GM12891 (cell line): ENCODE measurements around the gene RAPGEF2.
"Not testable (repeated sequence)": the region's sequence is repeated elsewhere in the genome, so short reads cannot be mapped to it uniquely, and the experiment has no call there.

ENCODE experiments used
- DNase-seq: peaks from one replicate; pipeline ENCODE4 v3.0.0; 2011; ENCODE audit warnings: low spot score; ENCODE audit not compliant: insufficient read length
- FAIRE-seq: peaks from 2 replicates; lab custom pipeline; 2011; peaks lifted over from hg19 to GRCh38; lab: Jason Lieb, UNC
- PAX5 ChIP-seq: IDR thresholded peaks from 2 replicates; pipeline ENCODE4 v1.6.1; 2011; ENCODE audit warnings: low read length, moderate library complexity, mild to moderate bottlenecking; ENCODE audit not compliant: insufficient read depth, severe bottlenecking
- POLR2A ChIP-seq: IDR thresholded peaks from 2 replicates; pipeline ENCODE4 v1.6.1; 2011; ENCODE audit warnings: low read depth, low read length, control low read depth
- POLR2AphosphoS5 ChIP-seq: IDR thresholded peaks from 2 replicates; pipeline ENCODE4 v1.6.1; 2011; ENCODE audit warnings: low read depth, low read length, control low read depth
- POU2F2 ChIP-seq: IDR thresholded peaks from 2 replicates; pipeline ENCODE4 v1.6.1; 2011; ENCODE audit warnings: low read depth, mild to moderate bottlenecking, control low read depth, low read length, moderate library complexity
- SPI1 ChIP-seq: IDR thresholded peaks from 2 replicates; pipeline ENCODE4 v1.6.1; 2011; ENCODE audit warnings: low read depth, low read length, control low read depth
- TAF1 ChIP-seq: IDR thresholded peaks from 2 replicates; pipeline ENCODE4 v1.6.1; 2011; ENCODE audit warnings: low read depth, low read length, control low read depth

Gene RAPGEF2

GRCh38 chr4:159312236-159312635, 209.4 kb downstream of the RAPGEF2 start:
- TF ChIP-seq PAX5 (no peak), TAF1 (no peak), POLR2A (no peak), POLR2AphosphoS5 (no peak), POU2F2 (no peak), SPI1 (no peak)
- no peak for DNase-seq
- FAIRE-seq = no peak

DNA sequence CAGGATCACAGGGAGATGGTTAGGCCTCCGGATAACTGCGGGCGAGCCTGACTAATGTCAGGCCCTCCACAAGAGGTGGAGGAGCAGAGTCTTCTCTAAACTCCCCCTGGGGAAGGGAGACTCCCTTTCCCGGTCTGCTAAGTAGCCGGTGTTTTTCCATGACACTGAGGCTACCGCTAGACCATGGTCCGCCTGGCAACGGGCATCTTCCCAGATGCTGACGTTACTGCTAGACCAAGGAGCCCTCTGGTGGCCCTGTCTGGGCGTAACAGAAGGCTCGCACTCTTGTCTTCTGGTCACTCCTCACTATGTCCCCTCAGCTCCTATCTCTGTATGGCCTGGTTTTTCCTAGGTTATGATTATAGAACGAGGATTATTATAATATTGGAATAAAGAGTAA, 213.0 kb downstream of the RAPGEF2 start:
- FAIRE-seq, DNase-seq: not testable (repeated sequence)

DNA sequence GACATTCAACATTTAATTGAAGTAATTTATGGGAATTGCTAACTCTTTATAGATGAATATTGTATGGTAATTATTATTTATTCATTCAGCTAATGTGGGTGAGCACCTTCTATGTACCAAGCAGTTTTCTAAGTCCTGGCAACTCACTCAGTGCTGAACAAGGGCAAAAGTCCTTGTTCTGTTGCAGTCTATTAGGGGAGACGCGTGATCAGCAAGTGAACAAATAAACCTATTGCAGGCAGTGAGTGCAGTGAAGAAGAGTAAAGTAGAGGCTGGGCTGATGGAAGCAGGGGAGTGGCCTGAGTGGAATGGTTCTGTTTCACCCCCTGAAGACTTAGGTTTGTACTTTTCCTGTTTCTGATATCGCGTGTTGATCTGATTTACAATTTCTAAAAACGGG, 214.3 kb downstream of the RAPGEF2 start:
- TF ChIP-seq SPI1 (no peak), POLR2AphosphoS5 (no peak), POLR2A (no peak), PAX5 (no peak), POU2F2 (no peak), TAF1 (no peak)
- DNase-seq = no peak
- no peak for FAIRE-seq

DNA sequence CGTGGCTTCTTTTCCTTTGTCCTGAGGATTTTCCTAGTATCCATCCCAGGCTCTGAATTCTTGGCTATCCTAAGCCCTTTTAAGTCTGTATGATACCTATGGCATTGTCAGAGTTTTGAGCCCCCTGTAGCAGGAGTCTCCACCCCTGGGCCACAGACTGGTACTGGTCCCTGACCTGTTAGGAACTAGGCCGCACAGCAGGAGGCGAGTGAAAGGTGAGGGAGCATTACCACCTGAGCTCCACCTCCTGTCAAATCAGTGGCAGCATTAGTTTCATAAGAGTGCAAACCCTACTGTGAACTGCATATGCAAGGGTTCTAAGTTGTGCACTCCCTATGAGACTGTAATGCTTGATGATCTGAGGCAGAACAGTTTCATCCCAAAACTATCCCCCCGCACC, 216.1 kb downstream of the RAPGEF2 start:
- FAIRE-seq (no peak), DNase-seq (no peak)
- TF ChIP-seq POLR2AphosphoS5 (no peak), POLR2A (no peak), POU2F2 (no peak)

DNA sequence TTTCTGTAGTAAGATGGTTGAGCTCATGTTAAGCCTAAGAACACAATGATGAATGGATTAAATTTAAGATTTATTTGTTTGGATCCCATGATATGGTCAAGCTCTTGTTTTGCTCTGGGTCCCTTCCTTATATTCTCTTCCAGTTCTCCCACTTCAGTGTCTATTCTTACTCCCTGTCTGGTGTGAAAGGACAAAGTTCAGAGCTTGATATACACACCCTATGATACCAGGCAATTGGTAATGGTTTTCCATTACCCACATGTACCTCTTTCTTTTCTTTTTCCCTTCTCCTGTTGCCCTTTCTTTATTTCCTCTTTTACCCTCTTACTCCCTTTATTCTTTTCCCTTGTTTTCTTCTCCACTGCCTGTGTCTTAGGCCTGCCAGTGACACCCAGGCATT, 223.6 kb downstream of the RAPGEF2 start:
- TF ChIP-seq SPI1 = no peak
- TF ChIP-seq POU2F2 = no peak
- FAIRE-seq (no peak), DNase-seq (no peak)

- TF ChIP-seq POLR2AphosphoS5 = no peak
- no peak for TF ChIP-seq TAF1
- no peak for TF ChIP-seq POLR2A
- TF ChIP-seq SPI1 = no peak
- TF ChIP-seq PAX5 = no peak
- no peak for TF ChIP-seq POU2F2
- FAIRE-seq = no peak
- no peak for DNase-seq
Measured at GRCh38 chr4:159328766-159329165, 225.9 kb downstream of the RAPGEF2 start.

- no peak for FAIRE-seq
- TF ChIP-seq PAX5 = no peak
- TF ChIP-seq POLR2AphosphoS5 = no peak
- TF ChIP-seq TAF1 = no peak
- no peak for TF ChIP-seq POU2F2
- no peak for TF ChIP-seq POLR2A
- no peak for TF ChIP-seq SPI1
Measured at GRCh38 chr4:159334461-159334860, 231.6 kb downstream of the RAPGEF2 start.

DNA sequence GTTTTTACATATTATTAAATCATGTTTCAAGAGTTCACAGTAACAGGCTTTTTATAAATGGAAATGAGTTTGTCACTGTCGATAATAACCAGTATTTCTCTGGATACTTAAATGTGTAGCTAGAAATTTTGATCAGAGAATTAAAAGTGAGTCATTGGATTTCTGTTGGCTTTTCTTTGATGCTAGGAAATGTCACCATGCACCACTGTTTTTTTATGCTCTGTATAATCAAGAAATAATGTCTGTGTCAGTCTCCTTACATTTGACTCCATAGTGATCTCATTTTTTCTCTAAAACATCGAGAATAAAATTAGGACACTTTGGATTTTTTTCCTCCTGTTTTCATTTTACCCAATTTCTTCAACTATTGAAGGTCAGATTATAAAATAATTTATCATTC, 234.2 kb downstream of the RAPGEF2 start:
- TF ChIP-seq TAF1 (no peak), POU2F2 (no peak), PAX5 (no peak), POLR2A (no peak), SPI1 (no peak), POLR2AphosphoS5 (no peak)
- DNase-seq = no peak
- no peak for FAIRE-seq

More at GRCh38 chr4:159334461-159334860, 231.6 kb downstream of the RAPGEF2 start:
- DNase-seq = no peak

- FAIRE-seq (no peak), DNase-seq (no peak)
- TF ChIP-seq POU2F2 (no peak), POLR2AphosphoS5 (no peak), POLR2A (no peak), SPI1 (no peak), TAF1 (no peak), PAX5 (no peak)
Measured at GRCh38 chr4:159341522-159341921, 238.6 kb downstream of the RAPGEF2 start.

DNA sequence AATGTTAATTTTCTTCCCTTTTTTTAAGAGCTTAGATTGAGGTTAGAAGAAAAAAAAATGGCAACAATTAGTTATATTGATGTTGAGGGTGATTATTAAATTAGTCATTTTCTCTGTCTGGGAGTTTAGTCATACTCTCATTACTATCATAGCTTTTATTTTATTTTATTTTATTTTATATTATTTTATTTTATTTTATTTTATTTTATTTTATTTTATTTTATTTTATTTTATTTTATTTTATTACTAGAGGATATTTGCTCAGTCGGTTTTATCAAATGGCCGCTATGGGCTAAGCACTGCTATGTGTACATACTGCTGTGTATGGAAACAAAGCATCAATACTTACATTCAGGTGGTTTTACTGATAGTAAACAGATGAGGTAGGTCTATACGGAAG, 239.5 kb downstream of the RAPGEF2 start:
- TF ChIP-seq PAX5 = no peak
- TF ChIP-seq POLR2A = no peak
- no peak for TF ChIP-seq TAF1
- TF ChIP-seq SPI1 = no peak
- TF ChIP-seq POU2F2 = no peak
- no peak for FAIRE-seq
- DNase-seq = no peak

DNA sequence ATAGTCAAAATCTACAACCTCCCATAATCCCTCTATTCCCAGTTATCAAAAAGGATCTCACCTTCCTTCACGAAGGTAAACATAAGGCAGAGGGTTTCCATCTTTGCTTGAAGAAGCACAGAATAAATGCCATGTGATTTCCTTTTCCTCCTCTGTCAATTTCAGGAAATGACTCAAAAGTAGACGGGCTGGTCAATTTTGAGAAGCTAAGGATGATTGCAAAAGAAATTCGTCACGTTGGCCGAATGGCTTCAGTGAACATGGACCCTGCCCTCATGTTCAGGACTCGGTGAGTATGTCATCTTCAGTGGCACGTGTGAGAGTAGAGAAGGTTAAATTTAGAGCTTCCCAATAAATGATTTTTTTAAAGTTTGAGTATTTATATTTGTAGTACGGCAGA, 240.2 kb downstream of the RAPGEF2 start:
- DNase-seq (no peak), FAIRE-seq (no peak)
- no peak for TF ChIP-seq POLR2AphosphoS5
- TF ChIP-seq TAF1 = no peak
- no peak for TF ChIP-seq PAX5
- no peak for TF ChIP-seq POU2F2
- TF ChIP-seq SPI1 = no peak
- TF ChIP-seq POLR2A = no peak
